GM12865 (cell line): ENCODE results near the gene PKM.
A peak's percentile ranks its signal among the peaks of the same experiment; 100 is the strongest.

Experiments
- DNase-seq: peaks from one replicate; pipeline ENCODE4 v3.0.0; 2010; ENCODE audit warnings: low read depth
- H3K4me3 ChIP-seq: 2 replicates; pipeline ENCODE4 v1.5.1; 2011; ENCODE audit warnings: mild to moderate bottlenecking, low read depth, low read length, control low read depth
- TF ChIP-seq, protein P1 (sequence below): IDR thresholded peaks from 2 replicates; pipeline ENCODE4 v1.5.1; 2011; ENCODE audit warnings: low read length, control low read depth, low read depth, inconsistent platforms; ENCODE audit not compliant: insufficient read depth; ENCODE audit errors: missing control alignments

The PKM gene

DNA sequence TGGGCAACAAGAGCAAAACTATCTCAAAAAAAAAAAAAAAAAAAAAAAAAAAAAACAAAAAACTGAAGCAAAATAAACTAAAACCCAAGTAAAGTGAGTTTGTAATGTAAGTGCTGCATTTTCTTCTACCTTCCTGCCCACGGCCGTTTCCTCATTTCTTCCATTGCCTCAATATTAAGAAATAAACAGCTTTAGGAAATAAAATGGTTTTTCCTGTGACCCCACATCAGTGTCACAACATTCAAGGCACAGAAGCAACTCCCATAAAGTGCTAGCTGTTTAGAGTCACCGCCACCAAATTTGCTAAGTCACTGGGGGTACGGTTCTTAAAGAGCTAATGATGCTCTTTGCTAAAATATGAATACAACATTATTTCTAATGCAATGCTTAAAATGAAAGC, 3.3 kb downstream of the PKM start:
- H3K4me3 ChIP-seq: peak overlapping the region; percentile 91
- TF ChIP-seq, protein P1, sequence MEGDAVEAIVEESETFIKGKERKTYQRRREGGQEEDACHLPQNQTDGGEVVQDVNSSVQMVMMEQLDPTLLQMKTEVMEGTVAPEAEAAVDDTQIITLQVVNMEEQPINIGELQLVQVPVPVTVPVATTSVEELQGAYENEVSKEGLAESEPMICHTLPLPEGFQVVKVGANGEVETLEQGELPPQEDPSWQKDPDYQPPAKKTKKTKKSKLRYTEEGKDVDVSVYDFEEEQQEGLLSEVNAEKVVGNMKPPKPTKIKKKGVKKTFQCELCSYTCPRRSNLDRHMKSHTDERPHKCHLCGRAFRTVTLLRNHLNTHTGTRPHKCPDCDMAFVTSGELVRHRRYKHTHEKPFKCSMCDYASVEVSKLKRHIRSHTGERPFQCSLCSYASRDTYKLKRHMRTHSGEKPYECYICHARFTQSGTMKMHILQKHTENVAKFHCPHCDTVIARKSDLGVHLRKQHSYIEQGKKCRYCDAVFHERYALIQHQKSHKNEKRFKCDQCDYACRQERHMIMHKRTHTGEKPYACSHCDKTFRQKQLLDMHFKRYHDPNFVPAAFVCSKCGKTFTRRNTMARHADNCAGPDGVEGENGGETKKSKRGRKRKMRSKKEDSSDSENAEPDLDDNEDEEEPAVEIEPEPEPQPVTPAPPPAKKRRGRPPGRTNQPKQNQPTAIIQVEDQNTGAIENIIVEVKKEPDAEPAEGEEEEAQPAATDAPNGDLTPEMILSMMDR: no peak
- peak; percentile 21 for DNase-seq

GRCh38 chr15:72227192-72227586, 3.8 kb downstream of the PKM start:
- DNase-seq: peak; percentile 82

DNA sequence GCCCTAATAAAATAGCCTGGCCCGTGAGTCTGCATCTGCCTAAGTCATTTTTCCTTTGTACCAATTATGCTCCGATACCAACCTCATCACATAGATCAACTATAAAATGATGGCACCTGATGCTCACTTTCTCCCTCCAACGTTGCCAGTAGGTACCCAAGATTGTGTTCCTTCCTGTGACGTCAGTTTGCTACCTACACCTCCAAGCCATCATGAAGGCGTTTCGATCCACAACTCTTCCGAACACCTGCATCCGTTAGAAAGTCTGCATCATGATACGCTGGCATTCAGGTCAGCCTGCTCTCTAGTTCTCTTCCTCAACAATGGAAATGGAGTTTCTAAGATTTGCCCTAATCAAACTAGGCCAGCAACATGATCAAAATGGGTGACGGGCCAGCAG, 7.7 kb downstream of the PKM start:
- no peak overlapping the region for H3K4me3 ChIP-seq
- TF ChIP-seq, protein P1: no peak
- no peak for DNase-seq

More at GRCh38 chr15:72227192-72227586, 3.8 kb downstream of the PKM start:
- TF ChIP-seq, protein P1: no peak
- H3K4me3 ChIP-seq: peak overlapping the region; percentile 91

DNA sequence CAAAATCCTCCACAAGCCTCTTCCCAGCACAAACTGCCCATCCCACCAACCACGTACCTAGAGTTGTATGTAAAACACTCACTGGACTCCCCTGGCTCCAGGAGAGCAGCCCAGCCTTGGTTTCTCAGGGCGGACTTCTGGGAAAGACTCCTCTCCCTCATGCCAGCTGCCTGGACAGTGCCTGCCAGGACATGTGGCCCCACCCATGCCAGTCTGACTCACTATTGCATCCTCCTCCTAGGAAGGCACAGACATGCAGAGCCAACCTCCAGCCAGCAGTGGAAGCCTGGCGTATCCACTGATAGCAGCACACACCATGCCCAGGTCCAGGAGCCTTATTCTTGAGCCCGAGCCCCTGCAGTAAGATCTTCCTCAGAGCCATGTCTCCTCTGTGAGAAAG, 8.6 kb downstream of the PKM start:
- no peak for DNase-seq
- H3K4me3 ChIP-seq: no peak overlapping the region
- TF ChIP-seq, protein P1: no peak

DNA sequence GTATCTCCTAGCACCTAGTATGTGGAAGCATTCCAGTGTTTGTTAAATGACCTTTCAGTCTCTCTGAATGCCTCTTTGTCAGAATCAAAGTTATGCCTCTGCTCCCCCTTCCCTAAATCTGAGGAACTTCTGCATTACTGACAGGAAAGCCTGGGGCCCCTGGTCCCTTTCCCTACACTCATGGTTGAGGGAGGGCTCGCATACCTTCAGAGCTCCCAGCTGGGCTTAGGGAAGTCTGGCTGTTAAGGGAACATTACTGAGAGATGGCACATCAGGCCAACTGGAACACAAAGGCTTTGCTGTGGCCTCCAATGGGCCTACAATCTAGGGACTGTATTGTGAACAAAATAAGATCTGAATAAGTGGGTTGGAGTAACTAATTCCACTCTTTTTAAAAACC, 10.3 kb downstream of the PKM start:
- H3K4me3 ChIP-seq: no peak overlapping the region
- TF ChIP-seq, protein P1: no peak
- DNase-seq: no peak

DNA sequence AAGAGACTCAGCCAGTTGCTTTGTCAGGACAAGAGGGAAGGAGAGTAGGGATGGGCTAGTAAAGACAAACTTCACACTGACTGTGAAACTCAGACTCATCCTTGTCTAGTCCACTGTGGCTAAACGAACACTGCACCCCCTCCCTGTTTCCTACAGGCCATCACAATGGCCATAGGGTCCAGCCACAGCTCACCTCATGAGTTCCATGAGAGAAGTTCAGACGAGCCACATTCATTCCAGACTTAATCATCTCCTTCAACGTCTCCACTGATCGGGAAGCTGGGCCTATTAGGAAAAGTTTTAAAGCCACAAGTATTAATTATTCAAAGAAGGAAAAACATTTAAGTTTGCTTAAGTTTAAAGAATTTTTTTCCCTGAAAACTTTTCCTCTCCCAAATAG, 13.8 kb downstream of the PKM start:
- DNase-seq: no peak
- TF ChIP-seq, protein P1: no peak
- H3K4me3 ChIP-seq: no peak overlapping the region

DNA sequence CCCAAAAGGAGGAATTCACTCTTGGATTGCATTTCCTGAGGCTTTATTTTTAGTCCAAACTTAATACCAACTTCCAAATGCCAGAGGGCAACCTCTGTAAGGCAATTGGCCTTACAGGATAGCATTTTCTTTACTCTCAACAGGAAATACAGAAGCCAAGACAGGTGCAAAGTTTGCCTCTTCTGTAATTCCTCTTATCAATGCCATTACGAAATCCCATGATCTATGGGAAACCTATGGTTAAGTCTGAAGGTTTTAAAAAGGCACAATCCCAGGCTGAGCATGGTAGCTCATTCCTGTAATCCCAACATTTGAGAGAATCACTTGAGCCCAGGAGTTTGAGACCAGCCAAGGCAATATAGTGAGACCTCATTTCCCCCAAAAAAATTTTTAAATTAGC, 14.9 kb downstream of the PKM start:
- no peak overlapping the region for H3K4me3 ChIP-seq
- no peak for DNase-seq
- TF ChIP-seq, protein P1: no peak
